ENCODE measurements around the gene KLF13. TPM values are rescaled to one million over a fixed set of nuclear protein-coding genes. Genes with fewer than 3 reads are reported as not detected.

Gene KLF13
- total RNA-seq, 2 experiments from 2014 or later, result 134 to 145 TPM

DNA sequence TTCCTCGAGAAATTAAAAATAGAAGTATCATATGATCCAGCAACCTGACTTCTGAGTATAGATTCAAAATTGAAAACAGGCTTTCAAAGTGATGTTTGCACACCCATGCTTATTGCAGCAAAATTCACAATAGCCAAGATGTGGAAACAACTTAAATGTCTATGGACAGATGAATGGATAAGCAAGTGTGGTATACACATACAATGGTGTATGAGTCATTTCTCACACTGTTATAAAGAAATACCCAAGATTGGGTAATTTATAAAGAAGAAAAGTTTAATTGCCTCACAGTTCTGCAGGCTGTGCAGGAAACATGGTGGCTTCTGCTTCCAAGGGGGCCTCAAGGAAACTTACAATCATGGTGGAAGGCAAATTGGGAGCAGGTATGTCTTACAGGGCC is 100.8 kb downstream of the KLF13 start:
- Mint-ChIP-seq H3K9me3 (peaks cover 5% of the 10 kb centered on the region), H3K4me3 (no peak overlapping the region), H3K27me3 (no peaks in the 10 kb centered on the region), H3K36me3 (peaks cover 2% of the 10 kb centered on the region), H3K27ac (no peak overlapping the region), H3K4me1 (ENCODE audit: low read depth) (peaks cover 29% of the 10 kb centered on the region)
- CTCF ChIA-PET, result interaction anchor here (1.2 kb wide), 1 partner anchor 61 kb away, joined by 3 read pairs; no protein-coding TSS in a partner anchor
- POLR2A ChIA-PET, result interaction anchor here (0.7 kb wide), 1 partner anchor 99 kb away, joined by 3 read pairs; no protein-coding TSS in a partner anchor
- intact Hi-C loops (cut with micrococcal nuclease), result no loop called here
- no peak for DNase-seq

Other genes with a start within 250 kb of the KLF13 start
- not detected for gene TRPM1, start 225.1 kb upstream of the KLF13 start, total RNA-seq

All from activated CD4-positive, alpha-beta memory T cell treated with anti-CD3 and anti-CD28 coated beads for 36 hours (primary cell).